ENCODE data around the gene NRIP2.
"Not testable (repeated sequence)": the region's sequence is repeated elsewhere in the genome, so short reads cannot be mapped to it uniquely, and the experiment has no call there.

NRIP2 gene

GRCh38 chr12:2834581-2835491 lies at the start of gene NRIP2:
Gene NRIP2, minus strand, starts transcription at chr12:2835035. Its CDS starts 52 bp downstream, at chr12:2834983.
- no peak for DNase-seq (ENCODE audit: low read depth in 2 of 2)

GRCh38 chr12:2879853-2880252 lies 45.0 kb upstream of the NRIP2 start:
- no peak for DNase-seq (ENCODE audit: low read depth in 2 of 2)

GRCh38 chr12:2877953-2878732 lies 43.3 kb upstream of the NRIP2 start:
- DNase-seq (ENCODE audit: low read depth in 2 of 2) = no peak

GRCh38 chr12:2877047-2877952 lies 42.5 kb upstream of the NRIP2 start, which contains the start of the genes FOXM1 and RHNO1:
Gene FOXM1, minus strand, starts transcription at chr12:2877174. Its CDS starts 2,696 bp downstream, at chr12:2874478.
Gene RHNO1, plus strand, starts transcription at chr12:2877223. Its CDS starts 8,144 bp downstream, at chr12:2885367.
- peak; percentile 75 for DNase-seq (ENCODE audit: low read depth in 2 of 2)

- no peak for DNase-seq (ENCODE audit: low read depth in 2 of 2)
Observed at GRCh38 chr12:2876431-2877046, 41.7 kb upstream of the NRIP2 start.

- not testable (repeated sequence) for DNase-seq (ENCODE audit: low read depth in 2 of 2)
Observed at GRCh38 chr12:2868986-2869632, 34.3 kb upstream of the NRIP2 start.

GRCh38 chr12:2864198-2864597 lies 29.4 kb upstream of the NRIP2 start:
- no peak for DNase-seq (ENCODE audit: low read depth in 2 of 2)

- not testable (repeated sequence) for DNase-seq (ENCODE audit: low read depth in 2 of 2)
Observed at GRCh38 chr12:2863402-2863801, 28.6 kb upstream of the NRIP2 start.

GRCh38 chr12:2862876-2863275 lies 28.0 kb upstream of the NRIP2 start:
- no peak for DNase-seq (ENCODE audit: low read depth in 2 of 2)

GRCh38 chr12:2860170-2860569 lies 25.3 kb upstream of the NRIP2 start:
- no peak for DNase-seq (ENCODE audit: low read depth in 2 of 2)

- no peak for DNase-seq (ENCODE audit: low read depth in 2 of 2)
Observed at GRCh38 chr12:2858944-2859421, 24.1 kb upstream of the NRIP2 start.

- no peak for DNase-seq (ENCODE audit: low read depth in 2 of 2)
Observed at GRCh38 chr12:2858334-2858733, 23.5 kb upstream of the NRIP2 start.

- no peak for DNase-seq (ENCODE audit: low read depth in 2 of 2)
Observed at GRCh38 chr12:2857576-2857975, 22.7 kb upstream of the NRIP2 start.

GRCh38 chr12:2857021-2857431 lies 22.2 kb upstream of the NRIP2 start, which contains the start of gene TEX52:
Gene TEX52, minus strand, starts transcription at chr12:2857039. Its CDS starts 13 bp downstream, at chr12:2857026.
- DNase-seq (ENCODE audit: low read depth in 2 of 2) = no peak

- DNase-seq (ENCODE audit: low read depth in 2 of 2) = no peak
Observed at GRCh38 chr12:2856051-2856450, 21.2 kb upstream of the NRIP2 start.

GRCh38 chr12:2855546-2855945 lies 20.7 kb upstream of the NRIP2 start:
- no peak for DNase-seq (ENCODE audit: low read depth in 2 of 2)

GRCh38 chr12:2854669-2855453 lies 20.0 kb upstream of the NRIP2 start:
- no peak for DNase-seq (ENCODE audit: low read depth in 2 of 2)

GRCh38 chr12:2853626-2854025 lies 18.8 kb upstream of the NRIP2 start:
- DNase-seq (ENCODE audit: low read depth in 2 of 2) = no peak

GRCh38 chr12:2851931-2852330 lies 17.1 kb upstream of the NRIP2 start:
- no peak for DNase-seq (ENCODE audit: low read depth in 2 of 2)
